HG03196 (cell line): Measurements from ENCODE around the gene RPL41.
A peak's percentile ranks its signal among the peaks of the same experiment; 100 is the strongest.

ENCODE experiments used
- ATAC-seq: cut with Tn5 transposase; IDR thresholded peaks from one replicate; pipeline ENCODE4 v1.9.1; 2021; ENCODE audit not compliant: unreplicated experiment

The RPL41 gene

GRCh38 chr12:56127888-56128669, 11.6 kb downstream of the RPL41 start, which contains the start of gene ESYT1:
Gene ESYT1, plus strand, starts transcription at chr12:56128267. Its CDS starts 53 bp downstream, at chr12:56128320.
- ATAC-seq: peak; percentile 88

GRCh38 chr12:56128670-56129205, 12.3 kb downstream of the RPL41 start:
- no peak for ATAC-seq

- ATAC-seq: peak; percentile 27
These were observed 12.9 kb downstream of the RPL41 start for GRCh38 chr12:56129206-56129941.

GRCh38 chr12:56129942-56130495, 13.6 kb downstream of the RPL41 start:
- ATAC-seq: no peak

- no peak for ATAC-seq
These were observed 14.4 kb downstream of the RPL41 start for GRCh38 chr12:56130876-56131275.

GRCh38 chr12:56134897-56135296, 18.5 kb downstream of the RPL41 start:
- no peak for ATAC-seq

- ATAC-seq: no peak
These were observed 21.6 kb downstream of the RPL41 start for GRCh38 chr12:56137853-56138571.

- no peak for ATAC-seq
These were observed 25.7 kb downstream of the RPL41 start for GRCh38 chr12:56141946-56142784.

GRCh38 chr12:56143217-56143616, 26.8 kb downstream of the RPL41 start:
- ATAC-seq: no peak

GRCh38 chr12:56143870-56144269, 27.4 kb downstream of the RPL41 start:
- no peak for ATAC-seq

GRCh38 chr12:56145217-56145616, 28.8 kb downstream of the RPL41 start:
- no peak for ATAC-seq

GRCh38 chr12:56146492-56147460, 30.3 kb downstream of the RPL41 start:
- no peak for ATAC-seq

- no peak for ATAC-seq
These were observed 34.1 kb downstream of the RPL41 start for GRCh38 chr12:56150563-56150962.

- peak; percentile 40 for ATAC-seq
These were observed 35.3 kb downstream of the RPL41 start for GRCh38 chr12:56151672-56152131.

GRCh38 chr12:56152132-56152755, 35.8 kb downstream of the RPL41 start, which contains the start of gene MYL6B:
Gene MYL6B, plus strand, starts transcription at chr12:56152587. Its CDS starts 1,332 bp downstream, at chr12:56153919.
- peak; percentile 83 for ATAC-seq

- no peak for ATAC-seq
These were observed 36.6 kb downstream of the RPL41 start for GRCh38 chr12:56152756-56153677.

- ATAC-seq: no peak
These were observed 37.2 kb downstream of the RPL41 start for GRCh38 chr12:56153678-56154065.
